Astrocyte (in vitro differentiated cells and primary cell): Measurements from ENCODE around the gene MED22. TPM values are rescaled to one million over a fixed set of nuclear protein-coding genes. Genes with fewer than 3 reads are reported as not detected.

Experiments
- DNase-seq: peaks from one replicate; pipeline ENCODE4 v3.0.0-alpha.2; 2010; ENCODE audit warnings: low read depth
- FAIRE-seq: peaks from 2 replicates; lab custom pipeline; 2011; peaks lifted over from hg19 to GRCh38; lab: Jason Lieb, UNC
- H2AFZ ChIP-seq: 2 replicates; pipeline ENCODE4 v1.6.0; 2012; ENCODE audit warnings: low read depth, low read length, inconsistent platforms
- H3K27ac ChIP-seq: 2 replicates; pipeline ENCODE4 v1.5.1; 2011; ENCODE audit warnings: low read depth, low read length, inconsistent platforms
- H3K27me3 ChIP-seq: 2 replicates; pipeline ENCODE4 v1.6.0; 2011; ENCODE audit warnings: low read length, inconsistent platforms; ENCODE audit not compliant: insufficient read depth
- H3K36me3 ChIP-seq: 2 replicates; pipeline ENCODE4 v1.5.1; 2011; ENCODE audit warnings: low read length, inconsistent platforms; ENCODE audit not compliant: insufficient read depth
- H3K4me1 ChIP-seq: 2 replicates; pipeline ENCODE4 v1.5.1; 2011; ENCODE audit warnings: low read length, inconsistent platforms; ENCODE audit not compliant: insufficient read depth
- H3K4me2 ChIP-seq: 2 replicates; pipeline ENCODE4 v1.6.0; 2012; ENCODE audit warnings: low read length, inconsistent platforms
- H3K4me3 ChIP-seq: 2 replicates; pipeline ENCODE4 v1.5.1; 2011; ENCODE audit warnings: low read depth, mild to moderate bottlenecking, low read length, inconsistent platforms; ENCODE audit not compliant: insufficient read depth
- H3K79me2 ChIP-seq: 2 replicates; pipeline ENCODE4 v1.6.0; 2012; ENCODE audit warnings: mild to moderate bottlenecking, low read length, inconsistent platforms; ENCODE audit not compliant: insufficient read depth
- H3K9ac ChIP-seq: 2 replicates; pipeline ENCODE4 v1.6.0; 2012; ENCODE audit warnings: mild to moderate bottlenecking, low read length, inconsistent platforms
- H3K9me3 ChIP-seq: 2 replicates; pipeline ENCODE4 v1.5.1; 2012; ENCODE audit warnings: low read depth, mild to moderate bottlenecking, low read length, inconsistent platforms; ENCODE audit not compliant: insufficient read depth
- H4K20me1 ChIP-seq: 2 replicates; pipeline ENCODE4 v1.6.0; 2012; ENCODE audit warnings: low read length, inconsistent platforms; ENCODE audit not compliant: insufficient read depth
- H3K27ac Mint-ChIP-seq: one replicate; pipeline ENCODE4 v1.8.0; 2021; ENCODE audit warnings: mild to moderate bottlenecking, mixed read lengths; ENCODE audit not compliant: unreplicated experiment
- H3K27me3 Mint-ChIP-seq: one replicate; pipeline ENCODE4 v1.8.0; 2021; ENCODE audit warnings: low read depth, mixed read lengths; ENCODE audit not compliant: unreplicated experiment
- H3K36me3 Mint-ChIP-seq: one replicate; pipeline ENCODE4 v1.8.0; 2021; ENCODE audit warnings: low read depth, mixed read lengths; ENCODE audit not compliant: unreplicated experiment
- H3K4me1 Mint-ChIP-seq: one replicate; pipeline ENCODE4 v1.8.0; 2021; ENCODE audit warnings: low read depth, mixed read lengths; ENCODE audit not compliant: unreplicated experiment
- H3K4me3 Mint-ChIP-seq: one replicate; pipeline ENCODE4 v1.8.0; 2021; ENCODE audit warnings: mild to moderate bottlenecking, moderate library complexity, mixed read lengths; ENCODE audit not compliant: unreplicated experiment
- H3K9me3 Mint-ChIP-seq: one replicate; pipeline ENCODE4 v1.8.0; 2021; ENCODE audit warnings: mild to moderate bottlenecking, mixed read lengths; ENCODE audit not compliant: unreplicated experiment
- CTCF ChIP-seq: IDR thresholded peaks from 2 replicates; pipeline ENCODE4 v1.5.1; 2011; ENCODE audit warnings: low read depth, mild to moderate bottlenecking, inconsistent platforms, low read length, moderate library complexity; ENCODE audit not compliant: insufficient read depth
- EZH2 ChIP-seq: IDR thresholded peaks from 2 replicates; pipeline ENCODE4 v1.6.1; 2012; ENCODE audit warnings: mild to moderate bottlenecking, low read length, inconsistent platforms; ENCODE audit not compliant: insufficient read depth
- total RNA-seq: library from RNA; stranded (reverse); gene quantifications from 2 replicates; pipeline ENCODE4 v1.2.1, GENCODE V29; 2021

MED22 gene
- total RNA-seq, 1 donor from 2014 or later = 28.8 TPM

GRCh38 chr9:133385452-133385851 lies 37.5 kb upstream of the MED22 start:
- H3K9me3 Mint-ChIP-seq = peaks cover 1% of the 10 kb centered on the region
- Histone ChIP-seq H4K20me1 (no peaks in the 10 kb centered on the region), H3K4me3 (no peak overlapping the region), H3K27ac (no peak overlapping the region), H3K9me3 (peaks cover 5% of the 10 kb centered on the region), H3K9ac (no peak overlapping the region), H3K4me1 (no peaks in the 10 kb centered on the region), H3K79me2 (no peaks in the 10 kb centered on the region), H3K4me2 (no peak overlapping the region), H3K27me3 (no peaks in the 10 kb centered on the region), H3K36me3 (no peaks in the 10 kb centered on the region), H2AFZ (no peak overlapping the region)
- TF ChIP-seq CTCF (no peak), EZH2 (no peak)
- DNase-seq (no peak), FAIRE-seq (no peak)
- H3K27me3 Mint-ChIP-seq = peaks cover 25% of the 10 kb centered on the region
- H3K27ac Mint-ChIP-seq = no peak overlapping the region
- H3K36me3 Mint-ChIP-seq = no peaks in the 10 kb centered on the region
- H3K4me1 Mint-ChIP-seq = no peaks in the 10 kb centered on the region
- H3K4me3 Mint-ChIP-seq = no peak overlapping the region

- TF ChIP-seq CTCF (no peak), EZH2 (no peak)
- no peaks in the 10 kb centered on the region for H3K79me2 ChIP-seq
- no peak overlapping the region for H3K27ac ChIP-seq
- Mint-ChIP-seq H3K9me3 (peaks cover 1% of the 10 kb centered on the region), H3K4me1 (no peaks in the 10 kb centered on the region), H3K4me3 (no peak overlapping the region), H3K36me3 (no peaks in the 10 kb centered on the region), H3K27me3 (peaks cover 22% of the 10 kb centered on the region), H3K27ac (no peak overlapping the region)
- no peak overlapping the region for H3K4me2 ChIP-seq
- H3K4me1 ChIP-seq = no peaks in the 10 kb centered on the region
- FAIRE-seq = no peak
- no peaks in the 10 kb centered on the region for H3K36me3 ChIP-seq
- H3K9ac ChIP-seq = no peak overlapping the region
- H2AFZ ChIP-seq = no peak overlapping the region
- H3K27me3 ChIP-seq = no peaks in the 10 kb centered on the region
- no peaks in the 10 kb centered on the region for H4K20me1 ChIP-seq
- no peak overlapping the region for H3K4me3 ChIP-seq
- DNase-seq = no peak
- peaks cover 5% of the 10 kb centered on the region for H3K9me3 ChIP-seq
Measured at GRCh38 chr9:133384736-133385321, 36.9 kb upstream of the MED22 start.

- H3K27ac Mint-ChIP-seq = no peak overlapping the region
- H3K79me2 ChIP-seq = no peaks in the 10 kb centered on the region
- no peak for TF ChIP-seq EZH2
- no peaks in the 10 kb centered on the region for H3K4me1 Mint-ChIP-seq
- H3K4me2 ChIP-seq = no peak overlapping the region
- no peaks in the 10 kb centered on the region for H3K36me3 Mint-ChIP-seq
- no peak overlapping the region for H3K4me3 ChIP-seq
- no peak overlapping the region for H3K27ac ChIP-seq
- DNase-seq (no peak), FAIRE-seq (no peak)
- peaks cover 5% of the 10 kb centered on the region for H3K9me3 ChIP-seq
- no peaks in the 10 kb centered on the region for H3K27me3 ChIP-seq
- H3K27me3 Mint-ChIP-seq = peaks cover 14% of the 10 kb centered on the region
- peaks cover 1% of the 10 kb centered on the region for H3K9me3 Mint-ChIP-seq
- H2AFZ ChIP-seq = no peak overlapping the region
- H3K9ac ChIP-seq = no peak overlapping the region
- H3K36me3 ChIP-seq = no peaks in the 10 kb centered on the region
- H3K4me1 ChIP-seq = no peaks in the 10 kb centered on the region
- no peak overlapping the region for H3K4me3 Mint-ChIP-seq
- H4K20me1 ChIP-seq = no peaks in the 10 kb centered on the region
Measured at GRCh38 chr9:133383438-133383837, 35.5 kb upstream of the MED22 start.
